Inflammatory macrophage (primary cell): ENCODE results near the gene SEC63.

Experiments
- DNase-seq, 2 donors: peaks; one replicate each; pipeline ENCODE4 v3.0.0-alpha.2; 2020 to 2022

SEC63 gene

GRCh38 chr6:107818272-107818671 is 139.7 kb downstream of the SEC63 start:
- no peak for DNase-seq

GRCh38 chr6:107817784-107818183 is 140.2 kb downstream of the SEC63 start:
- DNase-seq, result no peak
